HG03066 (cell line): ENCODE results near the gene C1orf74.
A peak's percentile ranks its signal among the peaks of the same experiment; 100 is the strongest.

Experiments
- ATAC-seq: cut with Tn5 transposase; IDR thresholded peaks from one replicate; pipeline ENCODE4 v1.9.1; 2021; ENCODE audit warnings: low read depth; ENCODE audit not compliant: unreplicated experiment

C1orf74 gene

DNA sequence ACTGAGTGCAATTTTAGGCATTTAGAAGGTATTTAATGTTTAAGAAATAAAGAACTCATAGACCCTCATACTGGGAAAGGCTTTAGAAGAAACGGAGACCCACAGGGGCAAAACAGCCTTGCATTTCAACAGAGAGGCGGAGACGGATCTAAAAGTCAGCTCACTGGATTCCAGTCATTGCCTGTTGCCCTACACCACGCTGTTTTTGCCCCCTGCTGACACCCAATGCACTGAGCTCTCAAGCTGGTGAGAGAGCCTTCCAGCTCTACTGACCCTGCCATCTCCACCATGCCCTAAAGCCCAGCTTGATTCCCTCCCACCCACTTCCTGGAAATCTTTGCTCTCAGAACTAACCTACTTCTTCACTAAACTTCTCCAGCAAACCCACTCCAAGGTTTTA lies 35.7 kb downstream of the C1orf74 start:
- ATAC-seq = no peak

DNA sequence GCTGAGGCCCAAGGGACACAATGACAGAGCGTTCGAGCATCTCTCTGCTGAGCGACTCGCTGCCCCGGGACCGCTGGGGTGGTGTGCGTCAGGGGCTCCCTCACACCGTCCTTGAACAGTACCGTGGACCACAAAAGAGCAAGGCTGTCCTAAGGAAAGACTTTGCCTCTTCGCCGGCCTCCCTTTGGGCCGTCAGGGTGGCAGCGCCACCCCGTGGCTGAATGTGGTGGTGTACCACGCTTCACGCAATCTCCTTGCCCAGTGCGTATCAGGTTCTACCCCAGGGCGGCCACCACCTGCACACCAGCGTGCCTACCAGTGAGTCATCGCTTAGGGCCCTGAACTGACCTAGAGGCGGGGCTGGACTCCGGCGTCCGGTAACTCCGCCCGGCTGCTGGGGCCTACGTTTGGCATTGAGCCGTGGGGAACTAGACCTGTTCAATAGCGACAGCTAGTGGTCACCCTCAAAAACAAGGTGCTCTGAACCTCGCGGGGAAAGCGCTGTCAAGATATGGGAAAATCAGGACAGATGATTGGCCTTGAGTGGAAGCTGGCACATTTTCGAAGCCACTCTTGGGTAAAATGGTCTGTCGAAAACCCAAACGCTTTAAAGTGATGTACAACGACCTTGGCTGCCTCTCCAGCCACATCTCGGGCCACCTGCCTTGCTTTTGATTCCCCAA lies 36.6 kb downstream of the C1orf74 start:
- peak; percentile 60 for ATAC-seq

GRCh38 chr1:209746451-209747165 lies 37.8 kb downstream of the C1orf74 start:
- no peak for ATAC-seq

GRCh38 chr1:209743145-209743482 lies 41.2 kb downstream of the C1orf74 start:
- no peak for ATAC-seq

DNA sequence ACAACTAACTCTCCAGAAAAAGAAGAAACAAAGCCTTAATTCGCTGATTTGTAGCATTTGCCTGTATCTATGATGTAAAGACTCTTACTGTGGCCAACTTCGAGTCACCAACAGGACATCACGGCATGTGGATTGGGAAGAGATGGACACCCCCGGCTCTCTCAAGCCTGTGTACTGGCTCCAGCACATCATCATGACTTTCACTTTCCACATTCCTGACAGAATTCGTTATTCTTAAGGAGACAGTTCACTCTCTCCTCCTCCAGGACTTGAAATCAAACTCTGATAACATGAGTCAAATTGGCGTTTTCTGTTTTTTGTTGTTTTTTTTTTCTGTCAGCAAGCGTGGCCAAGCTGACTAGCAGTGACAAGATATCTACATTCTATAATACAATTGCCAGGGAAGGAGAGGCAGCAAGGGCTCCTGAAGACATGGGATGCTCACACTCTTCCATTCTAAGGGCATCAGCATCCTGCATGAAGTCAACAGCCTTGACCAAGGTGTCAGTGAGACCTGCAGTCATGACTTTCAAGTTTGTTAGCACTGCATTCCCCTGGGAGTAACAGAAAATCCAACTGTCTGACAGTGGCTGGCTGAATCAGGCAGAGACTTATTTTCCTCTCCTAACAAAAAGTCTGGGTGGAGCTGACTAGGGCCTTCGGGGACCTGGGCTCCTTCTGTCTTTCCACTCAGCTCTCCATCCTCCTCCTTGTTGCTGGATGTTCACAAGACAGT lies 41.8 kb downstream of the C1orf74 start:
- ATAC-seq = no peak

GRCh38 chr1:209741889-209742288 lies 42.5 kb downstream of the C1orf74 start:
- ATAC-seq = no peak

- ATAC-seq = no peak
Observed at GRCh38 chr1:209741193-209741592, 43.2 kb downstream of the C1orf74 start.

DNA sequence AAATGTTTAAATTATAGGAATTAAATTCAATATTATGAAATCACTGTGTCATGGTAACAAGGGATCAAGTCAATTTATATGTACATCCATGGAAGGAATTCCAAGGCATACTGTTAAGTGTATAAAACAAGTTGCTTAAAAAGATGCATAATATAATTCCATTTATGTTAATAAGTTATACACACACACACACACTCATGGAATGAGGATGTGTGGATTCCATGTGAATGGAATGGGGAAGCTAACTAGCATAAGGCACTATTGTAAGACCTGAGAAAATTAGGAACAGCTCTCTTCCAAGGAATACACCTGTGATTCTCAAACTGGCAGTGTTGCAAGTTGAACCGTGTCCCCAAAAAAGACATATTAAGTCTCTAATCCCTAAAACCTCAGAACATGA lies 46.1 kb downstream of the C1orf74 start:
- ATAC-seq = no peak

DNA sequence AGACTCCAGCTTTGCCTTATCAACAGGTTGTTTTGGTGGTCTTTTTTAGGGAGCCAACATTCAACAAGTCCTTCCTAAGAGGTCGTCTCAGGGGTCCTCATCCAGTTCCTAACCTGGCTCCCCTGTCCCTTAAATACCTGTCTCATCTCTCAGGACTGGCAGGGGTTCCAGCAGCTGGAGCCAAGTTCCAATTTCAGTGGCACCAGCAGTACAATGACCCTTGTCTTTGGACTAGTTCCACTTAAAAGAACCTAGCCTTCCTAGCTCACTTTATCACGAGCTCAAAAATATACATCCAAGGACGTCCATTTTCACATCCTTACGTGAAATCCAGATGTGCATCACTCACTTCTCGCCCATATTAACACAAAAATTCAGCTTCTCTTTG lies 47.2 kb downstream of the C1orf74 start:
- ATAC-seq = no peak

DNA sequence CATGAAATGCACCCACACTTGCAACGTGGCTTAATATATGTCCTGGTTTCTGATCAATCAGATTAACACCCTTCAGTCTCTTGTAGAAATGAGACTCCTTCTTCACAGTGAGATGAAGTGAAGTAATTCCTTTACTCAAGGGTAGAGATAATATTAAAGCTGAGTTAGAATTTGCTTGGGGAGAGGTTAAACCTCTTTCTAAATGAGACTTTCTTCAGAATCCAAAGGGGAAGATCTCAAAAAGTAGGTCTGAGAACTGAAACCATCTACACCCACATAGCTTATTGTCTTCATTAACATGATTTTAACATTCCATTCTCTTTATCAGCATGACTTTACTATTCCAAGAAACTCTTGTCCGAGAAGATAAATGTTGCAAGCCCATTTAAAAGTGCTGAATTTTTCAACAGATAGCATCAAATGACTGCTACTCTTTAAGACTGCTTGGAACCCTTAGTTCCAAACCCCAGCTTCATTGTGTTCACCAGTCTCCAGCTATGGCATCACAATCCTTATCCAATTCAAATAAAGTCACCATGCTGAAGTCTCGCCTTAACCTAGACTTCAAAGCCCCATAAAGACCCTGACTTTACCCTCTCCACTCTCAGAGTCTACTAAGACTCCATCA lies 47.8 kb downstream of the C1orf74 start:
- ATAC-seq = no peak

DNA sequence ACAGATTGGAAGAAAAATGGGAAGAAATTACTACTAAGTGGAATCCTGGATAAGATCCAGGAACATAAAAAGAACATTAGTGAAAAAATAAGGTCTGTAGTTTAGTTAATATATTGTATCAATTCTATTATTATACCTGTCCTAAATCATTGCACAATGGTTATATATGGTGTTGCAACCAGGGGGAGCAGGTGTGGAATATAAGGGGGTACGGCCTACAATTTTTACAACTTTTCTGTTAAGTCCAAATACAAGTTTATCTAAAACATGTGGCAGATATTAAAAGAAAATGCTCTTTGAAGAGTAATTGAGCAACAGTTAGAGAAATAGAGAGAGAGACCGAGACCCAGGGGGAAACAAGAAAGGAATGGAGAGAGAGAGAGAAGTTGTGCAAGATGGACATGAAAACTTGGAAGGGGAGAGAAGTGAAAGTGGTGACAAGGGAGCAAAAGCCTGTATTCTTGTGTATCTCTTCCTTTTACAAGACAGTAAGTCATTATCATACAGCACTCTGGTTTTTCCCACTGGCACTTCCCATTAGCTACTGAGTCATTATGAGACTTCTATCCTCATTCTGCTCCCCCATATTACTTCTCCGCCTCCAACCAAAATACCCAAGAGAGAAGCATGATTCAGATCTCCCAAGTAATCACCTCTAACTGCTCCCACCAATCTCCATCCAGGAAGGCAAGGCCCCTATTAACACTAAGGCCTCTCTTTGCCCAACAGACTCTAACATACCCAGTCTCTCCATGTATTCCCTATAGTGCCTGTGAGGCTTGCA lies 50.8 kb downstream of the C1orf74 start:
- ATAC-seq = no peak

GRCh38 chr1:209732725-209733124 lies 51.6 kb downstream of the C1orf74 start:
- ATAC-seq = no peak

DNA sequence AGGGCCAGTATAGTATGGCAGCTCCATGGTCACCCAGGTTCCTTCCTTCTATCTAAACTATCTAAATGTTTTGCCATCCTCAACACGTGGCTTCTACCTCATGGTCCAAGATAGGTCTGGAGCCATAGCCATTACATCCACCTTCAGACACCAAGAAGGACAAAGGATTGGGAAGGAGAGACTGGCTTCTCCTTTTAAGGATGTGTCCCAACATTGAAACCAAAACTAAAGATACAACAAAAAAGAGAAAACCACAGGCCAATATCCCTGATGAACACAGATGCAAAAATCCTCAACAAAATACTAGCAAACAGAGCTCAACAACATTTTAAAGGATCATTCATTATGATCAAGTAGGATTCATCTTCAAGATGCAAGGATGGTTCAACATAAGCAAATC lies 54.9 kb downstream of the C1orf74 start:
- no peak for ATAC-seq
